ENCODE results near the gene RAB6B.

RAB6B gene

GRCh38 chr3:133805702-133806475, 89.8 kb downstream of the RAB6B start, which contains the start of gene SRPRB:
Gene SRPRB, plus strand, starts transcription at chr3:133805815. Its CDS starts 34 bp downstream, at chr3:133805849.
- Histone ChIP-seq H3K36me3 (replicated peaks; ENCODE audit: low read depth, low read length) (peaks cover 24% of the 10 kb centered on the region), H3K27me3 (ENCODE audit: low read depth, low read length) (no peaks in the 10 kb centered on the region), H3K27ac (ENCODE audit: low read length) (peak within 1 kb of the TSS; percentile 43), H3K9me3 (ENCODE audit: insufficient read depth, low read length) (no peaks in the 10 kb centered on the region), H3K4me3 (ENCODE audit: low read length) (peak within 1 kb of the TSS; percentile 90), H2AFZ (ENCODE audit: low read depth, low read length) (peak within 1 kb of the TSS; percentile 99), H3K4me1 (ENCODE audit: low read length) (peaks cover 7% of the 10 kb centered on the region), H3K9ac (ENCODE audit: low read length) (peak within 1 kb of the TSS; percentile 82), H3K4me2 (ENCODE audit: low read length) (peak within 1 kb of the TSS; percentile 74), H3K79me2 (ENCODE audit: low read length) (peaks cover 25% of the 10 kb centered on the region), H4K20me1 (ENCODE audit: insufficient read depth, low read length) (no peaks in the 10 kb centered on the region)
- TF ChIP-seq EZH2phosphoT487 (IDR thresholded peaks at IDR 0.05; ENCODE audit: low read depth): no peak
- no peak for TF ChIP-seq CTCF (IDR thresholded peaks at IDR 0.05; ENCODE audit: low read depth, low read length)

- Histone ChIP-seq H4K20me1 (ENCODE audit: insufficient read depth, low read length) (no peaks in the 10 kb centered on the region), H2AFZ (ENCODE audit: low read depth, low read length) (peak overlapping the region; percentile 99), H3K9me3 (ENCODE audit: insufficient read depth, low read length) (no peaks in the 10 kb centered on the region), H3K4me2 (ENCODE audit: low read length) (peak overlapping the region; percentile 65), H3K27ac (ENCODE audit: low read length) (no peak overlapping the region), H3K79me2 (ENCODE audit: low read length) (peaks cover 23% of the 10 kb centered on the region), H3K4me1 (ENCODE audit: low read length) (peaks cover 7% of the 10 kb centered on the region), H3K27me3 (ENCODE audit: low read depth, low read length) (no peaks in the 10 kb centered on the region), H3K9ac (ENCODE audit: low read length) (peak overlapping the region; percentile 18; the same call in 1 of the 2 replicates), H3K4me3 (ENCODE audit: low read length) (peak overlapping the region; percentile 90), H3K36me3 (replicated peaks; ENCODE audit: low read depth, low read length) (peaks cover 20% of the 10 kb centered on the region)
- TF ChIP-seq CTCF (IDR thresholded peaks at IDR 0.05; ENCODE audit: low read depth, low read length) (no peak), EZH2phosphoT487 (IDR thresholded peaks at IDR 0.05; ENCODE audit: low read depth) (no peak)
Measured at GRCh38 chr3:133805384-133805701, 90.3 kb downstream of the RAB6B start.

GRCh38 chr3:133804896-133805295, 90.8 kb downstream of the RAB6B start:
- Histone ChIP-seq H3K4me2 (ENCODE audit: low read length) (peak overlapping the region; percentile 65), H3K79me2 (ENCODE audit: low read length) (peaks cover 23% of the 10 kb centered on the region), H3K9ac (ENCODE audit: low read length) (0 out of 2 replicates have a peak overlapping the region, but pooled peaks have one; percentile 18), H3K36me3 (replicated peaks; ENCODE audit: low read depth, low read length) (peaks cover 16% of the 10 kb centered on the region), H3K27me3 (ENCODE audit: low read depth, low read length) (no peaks in the 10 kb centered on the region), H4K20me1 (ENCODE audit: insufficient read depth, low read length) (no peaks in the 10 kb centered on the region), H3K4me1 (ENCODE audit: low read length) (peaks cover 7% of the 10 kb centered on the region), H3K9me3 (ENCODE audit: insufficient read depth, low read length) (no peaks in the 10 kb centered on the region), H3K27ac (ENCODE audit: low read length) (no peak overlapping the region), H3K4me3 (ENCODE audit: low read length) (peak overlapping the region; percentile 90), H2AFZ (ENCODE audit: low read depth, low read length) (peak overlapping the region; percentile 99)
- no peak for TF ChIP-seq CTCF (IDR thresholded peaks at IDR 0.05; ENCODE audit: low read depth, low read length)
- no peak for TF ChIP-seq EZH2phosphoT487 (IDR thresholded peaks at IDR 0.05; ENCODE audit: low read depth)

GRCh38 chr3:133803469-133803868, 92.2 kb downstream of the RAB6B start:
- Histone ChIP-seq H3K9me3 (ENCODE audit: insufficient read depth, low read length) (no peaks in the 10 kb centered on the region), H3K4me3 (ENCODE audit: low read length) (no peak overlapping the region), H3K4me2 (ENCODE audit: low read length) (no peak overlapping the region), H3K9ac (ENCODE audit: low read length) (no peak overlapping the region), H3K27me3 (ENCODE audit: low read depth, low read length) (no peaks in the 10 kb centered on the region), H2AFZ (ENCODE audit: low read depth, low read length) (no peak overlapping the region), H3K4me1 (ENCODE audit: low read length) (peaks cover 11% of the 10 kb centered on the region), H3K79me2 (ENCODE audit: low read length) (peaks cover 23% of the 10 kb centered on the region), H4K20me1 (ENCODE audit: insufficient read depth, low read length) (no peaks in the 10 kb centered on the region), H3K36me3 (replicated peaks; ENCODE audit: low read depth, low read length) (peaks cover 11% of the 10 kb centered on the region), H3K27ac (ENCODE audit: low read length) (no peak overlapping the region)
- TF ChIP-seq CTCF (IDR thresholded peaks at IDR 0.05; ENCODE audit: low read depth, low read length) (no peak), EZH2phosphoT487 (IDR thresholded peaks at IDR 0.05; ENCODE audit: low read depth) (no peak)

Data from OCI-LY3 (cell line).